ENCODE results near the gene ETV4. TPM values are rescaled to one million over a fixed set of nuclear protein-coding genes. Genes with fewer than 3 reads are reported as not detected.

Gene ETV4
- total RNA-seq, 1 donor from 2014 or later, result 5.6 TPM

DNA sequence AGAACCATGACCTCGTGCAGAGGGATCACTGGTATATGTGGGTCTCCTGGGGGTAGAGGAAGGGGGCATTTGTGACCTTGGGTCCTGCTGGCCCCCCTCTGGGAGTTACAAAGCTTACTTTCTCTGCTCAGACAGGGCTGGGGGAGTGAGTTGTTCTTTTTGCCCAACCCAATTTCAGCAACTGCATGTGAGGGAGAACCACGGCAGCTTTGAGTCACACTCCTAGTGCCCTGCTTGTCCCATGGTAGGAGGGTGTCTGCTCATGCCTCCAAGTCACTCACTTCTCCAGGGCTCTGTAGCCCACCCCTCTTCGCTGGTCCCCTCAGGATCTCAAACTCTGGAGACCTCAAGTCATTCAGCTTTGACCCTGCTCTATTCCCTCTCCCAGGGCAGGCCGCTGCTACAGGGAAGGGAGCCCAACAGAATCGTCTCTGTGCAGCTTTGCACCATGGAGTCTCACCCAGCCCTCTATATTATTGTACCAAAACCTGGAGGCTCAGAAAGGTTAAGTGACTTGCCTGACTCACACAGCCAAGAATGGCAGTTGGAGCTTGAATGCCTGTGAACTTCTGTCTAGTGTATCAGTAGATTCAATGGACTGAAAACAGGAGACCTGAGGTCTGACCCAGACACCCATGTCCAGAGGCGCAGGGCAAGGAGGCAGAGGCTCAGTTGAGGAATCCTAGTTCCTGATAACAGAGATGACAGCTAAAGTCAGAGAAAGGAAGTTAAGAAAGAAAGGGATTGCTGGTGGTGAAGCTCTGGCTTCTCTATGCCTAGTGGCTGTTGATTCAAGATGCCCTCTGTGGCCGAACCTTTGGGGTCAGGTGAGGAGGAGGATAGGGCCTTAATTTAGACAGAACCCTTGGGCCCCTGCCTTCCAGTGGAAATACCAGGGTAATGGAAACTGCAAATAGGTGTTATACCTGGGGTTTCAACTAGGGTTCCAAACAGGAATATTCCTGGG, 14.6 kb upstream of the ETV4 start:
- no peaks in the 10 kb centered on the region for H3K36me3 Mint-ChIP-seq
- H3K9me3 Mint-ChIP-seq, result peaks cover 3% of the 10 kb centered on the region
- H3K27ac Mint-ChIP-seq, result no peak overlapping the region
- H3K4me1 Mint-ChIP-seq, result peaks cover 26% of the 10 kb centered on the region
- no peak overlapping the region for H3K4me3 Mint-ChIP-seq
- no peak for TF ChIP-seq CTCF (IDR thresholded peaks at IDR 0.05; ENCODE audit: unreplicated experiment)
- H3K27me3 Mint-ChIP-seq (ENCODE audit: low read depth), result peaks cover 28% of the 10 kb centered on the region
- DNase-seq (ENCODE audit: low spot score in 2 of 2, unreplicated experiment in 2 of 2), result no peak

GRCh38 chr17:43559161-43559816, 13.1 kb upstream of the ETV4 start:
- no peak for DNase-seq (ENCODE audit: low spot score in 2 of 2, unreplicated experiment in 2 of 2)
- peaks cover 3% of the 10 kb centered on the region for H3K9me3 Mint-ChIP-seq
- H3K4me1 Mint-ChIP-seq, result peaks cover 26% of the 10 kb centered on the region
- H3K27ac Mint-ChIP-seq, result no peak overlapping the region
- no peaks in the 10 kb centered on the region for H3K36me3 Mint-ChIP-seq
- no peak overlapping the region for H3K4me3 Mint-ChIP-seq
- TF ChIP-seq CTCF (IDR thresholded peaks at IDR 0.05; ENCODE audit: unreplicated experiment), result no peak
- H3K27me3 Mint-ChIP-seq (ENCODE audit: low read depth), result peaks cover 30% of the 10 kb centered on the region

DNA sequence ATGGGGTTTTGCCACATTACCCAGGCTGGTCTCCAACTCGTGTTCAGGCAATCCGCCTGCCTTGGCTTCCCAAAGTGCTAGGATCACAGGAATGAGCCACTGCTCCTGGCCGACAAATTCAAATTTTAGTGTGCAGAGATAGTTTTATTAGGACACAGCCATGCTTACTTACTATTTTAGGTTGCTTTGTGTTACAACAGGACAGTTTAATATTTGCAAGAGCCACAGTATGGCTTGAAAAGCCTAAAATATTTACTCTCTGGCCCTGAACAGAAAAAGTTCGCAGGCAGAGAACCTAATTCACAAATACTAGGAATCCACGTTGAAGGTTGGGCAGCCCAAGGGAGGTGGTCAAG, 12.6 kb upstream of the ETV4 start:
- H3K4me1 Mint-ChIP-seq, result peaks cover 26% of the 10 kb centered on the region
- no peak for DNase-seq (ENCODE audit: low spot score in 2 of 2, unreplicated experiment in 2 of 2)
- TF ChIP-seq CTCF (IDR thresholded peaks at IDR 0.05; ENCODE audit: unreplicated experiment), result no peak
- no peak overlapping the region for H3K4me3 Mint-ChIP-seq
- no peaks in the 10 kb centered on the region for H3K36me3 Mint-ChIP-seq
- H3K27me3 Mint-ChIP-seq (ENCODE audit: low read depth), result peaks cover 30% of the 10 kb centered on the region
- H3K27ac Mint-ChIP-seq, result no peak overlapping the region
- peaks cover 3% of the 10 kb centered on the region for H3K9me3 Mint-ChIP-seq

DNA sequence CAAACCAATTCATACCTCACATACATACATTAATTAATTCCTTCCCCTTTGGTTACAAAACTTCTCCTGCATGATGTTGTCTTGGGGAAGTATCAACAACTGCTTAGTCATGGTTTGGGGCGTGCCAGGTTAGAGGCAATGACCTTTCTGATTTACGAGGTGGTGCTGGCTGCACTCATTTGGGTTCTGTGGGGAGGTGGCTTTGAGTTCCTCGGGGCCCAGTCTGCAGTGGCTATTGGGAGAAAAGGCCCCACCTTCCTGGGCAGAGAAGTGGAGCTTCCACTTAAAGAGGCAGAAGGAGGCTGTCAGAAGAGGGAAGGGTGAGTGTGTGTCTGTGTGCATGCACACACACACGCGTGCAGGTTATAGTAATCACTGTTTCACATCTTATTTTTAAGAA, 10.2 kb upstream of the ETV4 start:
- no peak for TF ChIP-seq CTCF (IDR thresholded peaks at IDR 0.05; ENCODE audit: unreplicated experiment)
- H3K4me1 Mint-ChIP-seq, result peaks cover 16% of the 10 kb centered on the region
- H3K4me3 Mint-ChIP-seq, result no peak overlapping the region
- H3K27ac Mint-ChIP-seq, result no peak overlapping the region
- H3K9me3 Mint-ChIP-seq, result peaks cover 3% of the 10 kb centered on the region
- DNase-seq (ENCODE audit: low spot score in 2 of 2, unreplicated experiment in 2 of 2), result no peak
- H3K27me3 Mint-ChIP-seq (ENCODE audit: low read depth), result peaks cover 20% of the 10 kb centered on the region
- H3K36me3 Mint-ChIP-seq, result no peaks in the 10 kb centered on the region

DNA sequence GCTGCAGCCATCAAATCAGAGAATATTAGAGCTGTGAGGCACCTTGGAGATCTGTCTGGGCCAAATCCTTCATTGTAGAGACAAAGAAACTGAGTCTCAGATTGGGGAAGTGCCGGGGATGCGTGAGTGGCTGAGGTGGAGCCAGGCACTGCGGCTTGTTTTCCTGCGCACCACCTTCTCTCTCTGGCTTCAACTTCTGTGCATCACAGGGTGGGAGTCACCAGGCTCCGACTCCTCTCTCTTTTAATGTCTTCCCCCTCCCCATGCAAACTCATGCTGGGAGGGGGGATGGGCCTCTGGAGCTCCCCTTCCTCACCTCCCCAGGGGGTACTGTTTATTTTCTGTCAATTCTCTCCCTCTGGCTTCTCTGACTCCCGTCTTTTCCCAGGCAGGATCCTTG, 8.7 kb upstream of the ETV4 start:
- Mint-ChIP-seq H3K36me3 (no peaks in the 10 kb centered on the region), H3K27ac (no peak overlapping the region), H3K27me3 (ENCODE audit: low read depth) (peaks cover 22% of the 10 kb centered on the region), H3K4me3 (no peak overlapping the region), H3K9me3 (peaks cover 3% of the 10 kb centered on the region), H3K4me1 (peaks cover 15% of the 10 kb centered on the region)
- no peak for DNase-seq (ENCODE audit: low spot score in 2 of 2, unreplicated experiment in 2 of 2)
- no peak for TF ChIP-seq CTCF (IDR thresholded peaks at IDR 0.05; ENCODE audit: unreplicated experiment)
